ENCODE data around the gene CAP1. TPM values are rescaled to one million over a fixed set of nuclear protein-coding genes. Genes with fewer than 3 reads are reported as not detected.
A peak's percentile ranks its signal among the peaks of the same experiment; 100 is the strongest.

CAP1 gene
- polyA plus RNA-seq, 1 of the 3 experiments (the other 2 are of a cell fraction): 244 TPM

DNA sequence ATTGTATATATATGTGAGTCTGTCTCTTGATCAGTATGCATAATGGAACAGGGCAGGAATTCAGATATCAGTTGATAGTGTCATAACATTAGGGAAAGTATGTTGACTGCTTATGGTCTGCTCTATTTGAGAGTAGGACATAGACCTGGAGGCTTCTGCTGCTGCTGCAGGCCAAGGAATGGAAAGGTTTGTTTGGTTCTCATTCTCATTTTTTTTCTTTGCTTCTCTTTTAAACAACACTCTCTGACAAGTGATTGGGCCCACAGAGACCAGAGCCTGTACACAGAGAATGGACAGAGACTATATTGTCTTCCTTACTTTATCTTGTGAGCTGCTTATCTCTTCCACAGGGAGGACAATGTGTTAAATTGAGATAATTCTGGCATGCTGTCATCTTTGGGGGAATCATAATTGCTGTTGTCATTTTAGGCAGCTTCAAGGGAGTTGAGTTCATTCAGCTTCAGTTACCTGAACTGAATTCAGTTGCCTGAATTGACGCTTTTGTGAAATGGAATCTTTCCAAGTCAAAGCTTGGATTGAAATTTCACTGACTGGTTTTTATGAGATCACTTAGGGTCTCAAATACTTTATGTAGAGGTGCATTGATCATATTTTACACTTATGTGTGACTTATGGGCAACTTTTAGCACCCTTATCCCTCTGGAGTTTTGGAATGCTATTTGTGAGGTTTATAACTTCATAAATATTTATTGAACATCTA is 16.9 kb downstream of the CAP1 start:
- no peak overlapping the region for H3K4me3 ChIP-seq (ENCODE audit: low read depth in 2 of 2, low read length in 1 of 2)
- no peak overlapping the region for H3K9ac ChIP-seq
- POLR2A ChIA-PET: no interaction called here
- TF ChIP-seq RAD21 (IDR thresholded peaks at IDR 0.05; ENCODE audit: low read length) (no peak), GATA2 (CRISPR knock-in tag; IDR thresholded peaks at IDR 0.05) (no peak), MEF2A (IDR thresholded peaks at IDR 0.05; ENCODE audit: borderline replicate concordance, low read depth) (no peak), TCF12 (IDR thresholded peaks at IDR 0.05) (no peak), YY1 (IDR thresholded peaks at IDR 0.05; ENCODE audit: low read depth) (no peak), TAF1 (IDR thresholded peaks at IDR 0.05; ENCODE audit: borderline replicate concordance, low read depth, low read length) (no peak), ELF1 (IDR thresholded peaks at IDR 0.05) (no peak)
- TF ChIP-seq, protein P1, sequence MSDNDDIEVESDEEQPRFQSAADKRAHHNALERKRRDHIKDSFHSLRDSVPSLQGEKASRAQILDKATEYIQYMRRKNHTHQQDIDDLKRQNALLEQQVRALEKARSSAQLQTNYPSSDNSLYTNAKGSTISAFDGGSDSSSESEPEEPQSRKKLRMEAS (IDR thresholded peaks at IDR 0.05; ENCODE audit: low read depth): no peak
- TF ChIP-seq, protein P2, sequence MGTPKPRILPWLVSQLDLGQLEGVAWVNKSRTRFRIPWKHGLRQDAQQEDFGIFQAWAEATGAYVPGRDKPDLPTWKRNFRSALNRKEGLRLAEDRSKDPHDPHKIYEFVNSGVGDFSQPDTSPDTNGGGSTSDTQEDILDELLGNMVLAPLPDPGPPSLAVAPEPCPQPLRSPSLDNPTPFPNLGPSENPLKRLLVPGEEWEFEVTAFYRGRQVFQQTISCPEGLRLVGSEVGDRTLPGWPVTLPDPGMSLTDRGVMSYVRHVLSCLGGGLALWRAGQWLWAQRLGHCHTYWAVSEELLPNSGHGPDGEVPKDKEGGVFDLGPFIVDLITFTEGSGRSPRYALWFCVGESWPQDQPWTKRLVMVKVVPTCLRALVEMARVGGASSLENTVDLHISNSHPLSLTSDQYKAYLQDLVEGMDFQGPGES (IDR thresholded peaks at IDR 0.05; ENCODE audit: low read depth, low read length): no peak
- TF ChIP-seq, protein P3, sequence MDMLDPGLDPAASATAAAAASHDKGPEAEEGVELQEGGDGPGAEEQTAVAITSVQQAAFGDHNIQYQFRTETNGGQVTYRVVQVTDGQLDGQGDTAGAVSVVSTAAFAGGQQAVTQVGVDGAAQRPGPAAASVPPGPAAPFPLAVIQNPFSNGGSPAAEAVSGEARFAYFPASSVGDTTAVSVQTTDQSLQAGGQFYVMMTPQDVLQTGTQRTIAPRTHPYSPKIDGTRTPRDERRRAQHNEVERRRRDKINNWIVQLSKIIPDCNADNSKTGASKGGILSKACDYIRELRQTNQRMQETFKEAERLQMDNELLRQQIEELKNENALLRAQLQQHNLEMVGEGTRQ (IDR thresholded peaks at IDR 0.05; ENCODE audit: borderline replicate concordance, low read depth, low read length): no peak
- TF ChIP-seq, protein P4, sequence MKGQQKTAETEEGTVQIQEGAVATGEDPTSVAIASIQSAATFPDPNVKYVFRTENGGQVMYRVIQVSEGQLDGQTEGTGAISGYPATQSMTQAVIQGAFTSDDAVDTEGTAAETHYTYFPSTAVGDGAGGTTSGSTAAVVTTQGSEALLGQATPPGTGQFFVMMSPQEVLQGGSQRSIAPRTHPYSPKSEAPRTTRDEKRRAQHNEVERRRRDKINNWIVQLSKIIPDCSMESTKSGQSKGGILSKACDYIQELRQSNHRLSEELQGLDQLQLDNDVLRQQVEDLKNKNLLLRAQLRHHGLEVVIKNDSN (IDR thresholded peaks at IDR 0.05; ENCODE audit: borderline replicate concordance, low read depth): no peak
- H3K79me2 ChIP-seq (ENCODE audit: insufficient read depth): peaks cover 100% of the 10 kb centered on the region
- peaks cover 0 to 26% of the 10 kb centered on the region in 2 experiments; a peak in 3 of 4 replicates for H3K4me1 ChIP-seq (ENCODE audit: control insufficient read depth in 1 of 2, insufficient read depth in 2 of 2, low read depth in 1 of 2, low read length in 1 of 2)
- peaks cover 25% of the 10 kb centered on the region for H3F3A ChIP-seq (replicated peaks; ENCODE audit: insufficient read depth)
- no peaks in the 10 kb centered on the region for H3K9me2 ChIP-seq
- CTCF ChIA-PET: interaction anchor here (0.8 to 2.3 kb wide), 4 partner anchors 15 to 96 kb away, joined by 3 to 9 read pairs (median 3); no protein-coding TSS in a partner anchor
- H2AFZ ChIP-seq (ENCODE audit: low read depth): no peak overlapping the region
- H3K27ac ChIP-seq (ENCODE audit: low read depth in 2 of 2, low read length in 1 of 2): no peak overlapping the region
- H4K20me1 ChIP-seq (ENCODE audit: insufficient read depth): peaks cover 81% of the 10 kb centered on the region
- no peak for DNase-seq
- 100% methylated on average over 1 of the region's 1 CpG for WGBS (ENCODE audit: low lambda C conversion rate)
- no peaks in the 10 kb centered on the region for H3K9me3 ChIP-seq
- H3K27me3 ChIP-seq (ENCODE audit: insufficient read depth): no peaks in the 10 kb centered on the region
- no peak overlapping the region for H3K4me2 ChIP-seq
- peaks cover 43 to 49% of the 10 kb centered on the region in 2 experiments for H3K36me3 ChIP-seq (replicated peaks in 1 of 2; ENCODE audit: control insufficient read depth in 1 of 2, insufficient read depth in 2 of 2, low read length in 1 of 2)

DNA sequence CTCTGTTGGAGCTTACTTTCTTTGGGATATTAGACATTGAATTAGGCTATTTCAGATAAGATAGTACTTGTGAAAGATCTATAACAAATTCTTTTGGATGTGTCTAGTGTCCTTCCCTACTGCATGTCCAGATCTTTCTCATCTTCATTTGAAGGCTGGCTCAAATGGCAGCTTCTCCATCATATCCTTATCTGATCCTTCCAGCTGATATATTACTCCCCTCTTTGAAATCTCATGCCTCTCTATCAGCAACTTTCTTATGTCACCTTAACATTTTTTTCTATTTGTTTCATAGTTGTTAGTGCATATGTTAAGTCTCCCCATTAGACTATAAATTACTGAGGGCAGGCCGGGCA is 17.5 kb downstream of the CAP1 start:
- no peaks in the 10 kb centered on the region for H3K9me2 ChIP-seq
- TF ChIP-seq, protein P1 (IDR thresholded peaks at IDR 0.05; ENCODE audit: low read depth): no peak
- TF ChIP-seq CHD2 (IDR thresholded peaks at IDR 0.05; ENCODE audit: low read length, partially characterized antibody) (no peak), POLR2AphosphoS5 (IDR thresholded peaks at IDR 0.05; ENCODE audit: low read depth, low read length) (no peak), RAD21 (IDR thresholded peaks at IDR 0.05; ENCODE audit: low read length) (no peak), SMC3 (IDR thresholded peaks at IDR 0.05; ENCODE audit: low read depth, low read length) (no peak), YY1 (IDR thresholded peaks at IDR 0.05; ENCODE audit: low read depth) (no peak), MEF2A (IDR thresholded peaks at IDR 0.05; ENCODE audit: borderline replicate concordance, low read depth) (no peak), EZH2phosphoT487 (IDR thresholded peaks at IDR 0.05; ENCODE audit: borderline replicate concordance, low read depth) (no peak), GABPA (IDR thresholded peaks at IDR 0.05; ENCODE audit: low read depth) (no peak), JUND (IDR thresholded peaks at IDR 0.05) (no peak), RFX5 (IDR thresholded peaks at IDR 0.05; ENCODE audit: low read length) (no peak), ELF1 (IDR thresholded peaks at IDR 0.05) (no peak)
- TF ChIP-seq, protein P4 (IDR thresholded peaks at IDR 0.05; ENCODE audit: borderline replicate concordance, low read depth): no peak
- TF ChIP-seq, protein P5, sequence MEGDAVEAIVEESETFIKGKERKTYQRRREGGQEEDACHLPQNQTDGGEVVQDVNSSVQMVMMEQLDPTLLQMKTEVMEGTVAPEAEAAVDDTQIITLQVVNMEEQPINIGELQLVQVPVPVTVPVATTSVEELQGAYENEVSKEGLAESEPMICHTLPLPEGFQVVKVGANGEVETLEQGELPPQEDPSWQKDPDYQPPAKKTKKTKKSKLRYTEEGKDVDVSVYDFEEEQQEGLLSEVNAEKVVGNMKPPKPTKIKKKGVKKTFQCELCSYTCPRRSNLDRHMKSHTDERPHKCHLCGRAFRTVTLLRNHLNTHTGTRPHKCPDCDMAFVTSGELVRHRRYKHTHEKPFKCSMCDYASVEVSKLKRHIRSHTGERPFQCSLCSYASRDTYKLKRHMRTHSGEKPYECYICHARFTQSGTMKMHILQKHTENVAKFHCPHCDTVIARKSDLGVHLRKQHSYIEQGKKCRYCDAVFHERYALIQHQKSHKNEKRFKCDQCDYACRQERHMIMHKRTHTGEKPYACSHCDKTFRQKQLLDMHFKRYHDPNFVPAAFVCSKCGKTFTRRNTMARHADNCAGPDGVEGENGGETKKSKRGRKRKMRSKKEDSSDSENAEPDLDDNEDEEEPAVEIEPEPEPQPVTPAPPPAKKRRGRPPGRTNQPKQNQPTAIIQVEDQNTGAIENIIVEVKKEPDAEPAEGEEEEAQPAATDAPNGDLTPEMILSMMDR (IDR thresholded peaks at IDR 0.05): no peak
- H3K4me2 ChIP-seq: no peak overlapping the region
- 94% methylated on average over 1 of the region's 1 CpG for WGBS (ENCODE audit: low lambda C conversion rate)
- peaks cover 25% of the 10 kb centered on the region for H3F3A ChIP-seq (replicated peaks; ENCODE audit: insufficient read depth)
- H3K79me2 ChIP-seq (ENCODE audit: insufficient read depth): peaks cover 100% of the 10 kb centered on the region
- H3K4me1 ChIP-seq (ENCODE audit: control insufficient read depth in 1 of 2, insufficient read depth in 2 of 2, low read depth in 1 of 2, low read length in 1 of 2): peaks cover 0 to 26% of the 10 kb centered on the region in 2 experiments; a peak in 3 of 4 replicates
- no peak overlapping the region for H3K4me3 ChIP-seq (ENCODE audit: low read depth in 2 of 2, low read length in 1 of 2)
- no peaks in the 10 kb centered on the region for H3K27me3 ChIP-seq (ENCODE audit: insufficient read depth)
- CTCF ChIA-PET: interaction anchor here (0.8 to 2.3 kb wide), 5 partner anchors 14 to 26 kb away, joined by 3 to 9 read pairs (median 3); no protein-coding TSS in a partner anchor
- H3K27ac ChIP-seq (ENCODE audit: low read depth in 2 of 2, low read length in 1 of 2): peak overlapping the region in 1 of 2 experiments; percentile 5; a peak in 1 of 4 replicates
- no peak for DNase-seq
- no peak overlapping the region for H2AFZ ChIP-seq (ENCODE audit: low read depth)
- no peak overlapping the region for H3K9ac ChIP-seq
- peaks cover 47 to 54% of the 10 kb centered on the region in 2 experiments for H3K36me3 ChIP-seq (replicated peaks in 1 of 2; ENCODE audit: control insufficient read depth in 1 of 2, insufficient read depth in 2 of 2, low read length in 1 of 2)
- POLR2A ChIA-PET: no interaction called here
- no peaks in the 10 kb centered on the region for H3K9me3 ChIP-seq
- H4K20me1 ChIP-seq (ENCODE audit: insufficient read depth): peaks cover 75% of the 10 kb centered on the region

Data from SK-N-SH (cell line).